Thyroid gland (tissue), 4 donors: Measurements from ENCODE around the gene TMEM51.

ENCODE experiments used
- POLR2A ChIP-seq, 2 donors: fragments of 450-650 bp; IDR thresholded peaks; one replicate each; pipeline ENCODE4 v1.6.1; 2017; ENCODE audit warnings: antibody characterized with exemption in 2 of 2, mild to moderate bottlenecking in 2 of 2, moderate library complexity in 1 of 2
- TF ChIP-seq, protein P1 (sequence below), 6 experiments: fragments of 200-600 bp in 3 of 6; fragments of 450-650 bp in 3 of 6; sonication (generic) in 3 of 6; IDR thresholded peaks; one replicate each; pipeline ENCODE4 v1.5.1; 2016 to 2019; ENCODE audit warnings: antibody characterized with exemption in 6 of 6, mild to moderate bottlenecking in 2 of 6, inconsistent platforms in 1 of 6, moderate library complexity in 1 of 6

DNA sequence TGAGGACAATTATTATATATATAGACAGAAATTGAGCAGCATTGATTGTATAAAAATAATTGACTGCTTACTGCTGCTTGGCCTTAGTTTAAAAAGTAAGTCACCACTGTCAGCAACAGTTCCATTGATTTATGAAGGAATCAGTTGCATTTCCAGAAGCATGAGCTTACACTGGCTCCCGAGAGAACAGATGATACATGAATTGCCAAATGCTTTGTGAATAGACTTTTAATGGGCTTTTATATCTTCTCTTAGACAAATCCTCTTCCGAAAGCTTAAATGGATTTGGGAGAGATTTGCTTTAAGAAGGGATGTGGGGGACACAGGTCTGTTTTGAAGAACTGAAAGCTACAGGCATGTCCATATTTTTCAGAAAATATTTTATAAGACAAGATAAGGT is 101.0 kb downstream of the TMEM51 start:
- TF ChIP-seq, protein P1, sequence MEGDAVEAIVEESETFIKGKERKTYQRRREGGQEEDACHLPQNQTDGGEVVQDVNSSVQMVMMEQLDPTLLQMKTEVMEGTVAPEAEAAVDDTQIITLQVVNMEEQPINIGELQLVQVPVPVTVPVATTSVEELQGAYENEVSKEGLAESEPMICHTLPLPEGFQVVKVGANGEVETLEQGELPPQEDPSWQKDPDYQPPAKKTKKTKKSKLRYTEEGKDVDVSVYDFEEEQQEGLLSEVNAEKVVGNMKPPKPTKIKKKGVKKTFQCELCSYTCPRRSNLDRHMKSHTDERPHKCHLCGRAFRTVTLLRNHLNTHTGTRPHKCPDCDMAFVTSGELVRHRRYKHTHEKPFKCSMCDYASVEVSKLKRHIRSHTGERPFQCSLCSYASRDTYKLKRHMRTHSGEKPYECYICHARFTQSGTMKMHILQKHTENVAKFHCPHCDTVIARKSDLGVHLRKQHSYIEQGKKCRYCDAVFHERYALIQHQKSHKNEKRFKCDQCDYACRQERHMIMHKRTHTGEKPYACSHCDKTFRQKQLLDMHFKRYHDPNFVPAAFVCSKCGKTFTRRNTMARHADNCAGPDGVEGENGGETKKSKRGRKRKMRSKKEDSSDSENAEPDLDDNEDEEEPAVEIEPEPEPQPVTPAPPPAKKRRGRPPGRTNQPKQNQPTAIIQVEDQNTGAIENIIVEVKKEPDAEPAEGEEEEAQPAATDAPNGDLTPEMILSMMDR (IDR thresholded peaks at IDR 0.05): no peak
- no peak for TF ChIP-seq POLR2A (IDR thresholded peaks at IDR 0.05)
